ENCODE measurements around the gene LYPD6.

GRCh38 chr2:149360106-149360505 lies 29.7 kb downstream of the LYPD6 start:
- TF ChIP-seq CTCF (IDR thresholded peaks at IDR 0.05) (no peak), POLR2A (IDR thresholded peaks at IDR 0.05) (no peak)

Data from body of pancreas (tissue), 4 donors.